Measurements from ENCODE around the gene SCARF2.

GRCh38 chr22:20431511-20432192, 6.0 kb downstream of the SCARF2 start:
- TF ChIP-seq CTCF (IDR thresholded peaks at IDR 0.05) = no peak
- TF ChIP-seq EP300 (IDR thresholded peaks at IDR 0.05) = no peak
- no peak for TF ChIP-seq POLR2A (IDR thresholded peaks at IDR 0.05)
- TF ChIP-seq POLR2AphosphoS5 (IDR thresholded peaks at IDR 0.05) = no peak

Measured in stomach (tissue), 4 donors.